PC-9 (cell line): Measurements from ENCODE around the gene AUTS2.

ENCODE experiments used
- EZH2 ChIP-seq: fragments of 200-600 bp; sonication (generic); IDR thresholded peaks from 2 replicates; pipeline ENCODE4 v1.8.0; 2017; ENCODE audit warnings: antibody characterized with exemption, low read depth
- TF ChIP-seq, protein P1 (sequence below): fragments of 200-600 bp; sonication (generic); conservative IDR thresholded peaks from 2 replicates; pipeline ENCODE4 v1.6.1; 2017; ENCODE audit warnings: mixed run types, antibody characterized with exemption, mild to moderate bottlenecking, moderate library complexity

DNA sequence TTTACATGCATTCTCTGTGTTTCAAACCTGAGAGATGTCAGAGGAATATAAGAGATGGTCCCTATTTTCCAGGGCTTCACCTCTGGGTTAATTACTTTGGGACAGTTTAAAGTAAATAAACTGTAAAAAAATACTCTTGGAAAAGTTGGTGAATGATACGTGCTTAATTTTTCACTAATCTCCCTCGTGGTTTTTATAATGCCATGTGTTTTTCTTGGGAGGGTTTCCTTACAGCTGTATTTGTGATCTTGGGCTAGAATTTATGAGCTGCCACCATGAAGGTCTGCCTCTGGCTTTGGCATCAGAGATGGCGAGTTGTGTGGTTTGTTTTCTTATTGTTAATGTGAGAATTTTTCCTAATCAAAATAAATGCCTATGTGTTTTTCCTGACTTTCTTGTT is 322.5 kb downstream of the AUTS2 start:
- TF ChIP-seq, protein P1, sequence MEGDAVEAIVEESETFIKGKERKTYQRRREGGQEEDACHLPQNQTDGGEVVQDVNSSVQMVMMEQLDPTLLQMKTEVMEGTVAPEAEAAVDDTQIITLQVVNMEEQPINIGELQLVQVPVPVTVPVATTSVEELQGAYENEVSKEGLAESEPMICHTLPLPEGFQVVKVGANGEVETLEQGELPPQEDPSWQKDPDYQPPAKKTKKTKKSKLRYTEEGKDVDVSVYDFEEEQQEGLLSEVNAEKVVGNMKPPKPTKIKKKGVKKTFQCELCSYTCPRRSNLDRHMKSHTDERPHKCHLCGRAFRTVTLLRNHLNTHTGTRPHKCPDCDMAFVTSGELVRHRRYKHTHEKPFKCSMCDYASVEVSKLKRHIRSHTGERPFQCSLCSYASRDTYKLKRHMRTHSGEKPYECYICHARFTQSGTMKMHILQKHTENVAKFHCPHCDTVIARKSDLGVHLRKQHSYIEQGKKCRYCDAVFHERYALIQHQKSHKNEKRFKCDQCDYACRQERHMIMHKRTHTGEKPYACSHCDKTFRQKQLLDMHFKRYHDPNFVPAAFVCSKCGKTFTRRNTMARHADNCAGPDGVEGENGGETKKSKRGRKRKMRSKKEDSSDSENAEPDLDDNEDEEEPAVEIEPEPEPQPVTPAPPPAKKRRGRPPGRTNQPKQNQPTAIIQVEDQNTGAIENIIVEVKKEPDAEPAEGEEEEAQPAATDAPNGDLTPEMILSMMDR = no peak
- TF ChIP-seq EZH2 = no peak
